Measurements from ENCODE around the gene BEAN1. TPM values are rescaled to one million over a fixed set of nuclear protein-coding genes. Genes with fewer than 3 reads are reported as not detected.
A peak's percentile ranks its signal among the peaks of the same experiment; 100 is the strongest.

The BEAN1 gene
- total RNA-seq, 2 donors from 2014 or later = 1.2 to 1.6 TPM

DNA sequence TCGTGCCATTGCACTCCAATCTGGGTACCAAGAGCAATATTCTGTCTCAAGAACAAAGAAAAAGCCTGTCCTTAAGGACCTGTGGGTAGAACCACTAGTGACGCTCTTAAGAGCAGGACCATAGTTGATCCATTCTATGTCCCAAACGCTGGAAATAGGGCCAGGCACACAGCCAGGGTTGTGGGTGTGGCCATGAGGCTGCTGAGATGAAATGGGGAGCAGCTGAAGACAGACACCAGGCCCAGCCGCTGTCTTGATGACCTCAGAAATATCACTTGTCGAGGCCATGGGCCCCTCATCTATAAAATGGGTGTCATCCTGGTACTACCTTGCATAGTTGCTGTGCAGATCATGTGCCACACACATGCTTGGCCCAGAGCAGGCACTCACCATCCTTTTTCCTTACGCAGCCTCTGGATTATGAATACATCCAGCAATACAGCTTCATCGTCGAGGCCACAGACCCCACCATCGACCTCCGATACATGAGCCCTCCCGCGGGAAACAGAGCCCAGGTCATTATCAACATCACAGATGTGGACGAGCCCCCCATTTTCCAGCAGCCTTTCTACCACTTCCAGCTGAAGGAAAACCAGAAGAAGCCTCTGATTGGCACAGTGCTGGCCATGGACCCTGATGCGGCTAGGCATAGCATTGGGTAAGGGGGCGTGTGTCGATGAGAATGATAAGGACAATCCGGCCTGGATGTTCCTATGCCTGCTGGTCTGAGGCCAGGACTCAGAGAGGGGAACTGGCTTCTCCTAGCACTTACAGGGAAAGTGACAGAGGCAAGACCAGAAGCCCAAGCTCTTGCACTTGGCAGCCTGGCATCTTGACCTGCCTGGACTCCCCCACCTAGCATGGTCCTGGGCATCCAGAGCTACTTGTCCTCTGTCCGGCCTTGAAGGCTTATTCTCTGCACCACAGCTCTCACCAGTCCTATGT, 35.1 kb upstream of the BEAN1 start:
- intact Hi-C loops (cut with DNase I) = no loop called here
- no peak for DNase-seq
- no peak for ATAC-seq

DNA sequence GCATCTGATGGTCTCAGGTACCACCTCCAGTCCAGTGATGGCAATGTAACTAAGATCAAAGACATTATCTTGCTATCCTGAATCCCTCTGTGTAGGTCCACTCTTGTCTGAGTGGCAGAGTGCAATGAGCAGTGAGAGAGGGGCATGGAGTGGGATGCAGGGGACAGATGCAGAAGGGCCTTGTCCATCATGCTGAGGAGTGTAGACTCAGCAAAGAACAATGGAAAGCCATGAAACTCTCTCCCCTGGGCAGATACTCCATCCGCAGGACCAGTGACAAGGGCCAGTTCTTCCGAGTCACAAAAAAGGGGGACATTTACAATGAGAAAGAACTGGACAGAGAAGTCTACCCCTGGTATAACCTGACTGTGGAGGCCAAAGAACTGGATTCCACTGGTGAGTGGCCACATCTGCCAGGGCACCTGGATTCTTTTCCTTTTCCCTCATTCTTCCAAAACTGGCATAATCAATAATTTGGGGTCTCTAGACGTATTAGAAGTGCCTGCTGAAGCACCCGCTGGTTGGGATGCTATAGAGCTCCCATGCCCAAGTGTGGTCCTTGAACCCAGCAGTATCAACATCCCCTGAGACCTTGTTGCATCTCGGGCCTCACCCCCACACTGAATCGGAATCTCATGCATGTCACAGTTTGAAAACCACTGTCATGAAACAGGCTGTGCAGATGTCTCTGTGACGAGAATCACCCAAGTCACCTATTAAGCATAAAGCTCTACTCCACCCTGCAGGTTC, 31.1 kb upstream of the BEAN1 start:
- ATAC-seq (no peak), DNase-seq (no peak)
- intact Hi-C loops (cut with DNase I) = no loop called here

DNA sequence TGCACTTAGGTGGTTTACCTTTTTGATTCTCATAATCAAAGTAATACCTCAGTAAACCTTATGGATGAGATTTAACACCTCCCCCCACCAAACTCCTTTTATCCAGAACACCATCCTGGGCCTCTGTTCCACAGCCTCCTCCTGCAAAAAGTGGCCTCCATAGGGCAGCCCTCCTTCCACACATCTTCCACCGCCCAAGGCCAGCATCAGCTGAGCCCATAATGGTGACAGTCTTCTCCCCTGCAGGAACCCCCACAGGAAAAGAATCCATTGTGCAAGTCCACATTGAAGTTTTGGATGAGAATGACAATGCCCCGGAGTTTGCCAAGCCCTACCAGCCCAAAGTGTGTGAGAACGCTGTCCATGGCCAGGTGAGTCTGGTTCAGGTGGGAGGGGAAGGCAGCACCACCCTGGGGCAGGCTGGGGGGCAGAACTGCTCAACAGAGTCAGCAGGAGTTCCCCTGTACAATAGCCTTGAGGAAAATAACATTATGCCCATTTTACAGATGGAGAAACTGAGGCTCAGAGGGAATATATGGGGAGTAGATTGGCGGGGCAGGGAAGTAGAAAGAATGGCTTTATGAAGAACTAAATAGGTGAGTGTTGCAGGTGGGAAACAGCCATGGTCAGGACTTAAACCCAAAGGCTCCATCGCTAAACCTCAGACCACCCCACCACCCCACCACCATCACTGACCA, 29.2 kb upstream of the BEAN1 start:
- intact Hi-C loops (cut with DNase I) = no loop called here
- no peak for ATAC-seq
- DNase-seq = no peak

DNA sequence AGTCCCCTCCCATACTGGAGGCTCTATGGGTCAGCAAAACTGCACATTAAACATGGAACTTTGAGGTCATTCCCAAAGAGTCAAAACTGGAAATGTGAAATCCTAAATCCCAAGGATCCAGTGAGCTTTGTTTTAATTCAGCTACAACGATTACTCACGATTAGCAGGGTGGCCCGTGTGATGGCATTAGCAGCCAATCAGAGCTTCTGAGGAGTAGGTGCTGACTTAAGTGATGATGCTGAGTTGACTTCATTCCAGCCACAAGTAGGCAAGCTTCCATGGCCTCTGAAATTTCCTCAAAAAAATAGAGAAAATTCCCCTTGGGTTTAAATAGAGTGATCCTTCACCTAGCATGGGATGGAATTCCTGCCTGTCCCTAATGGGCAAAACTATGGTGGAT, 28.1 kb upstream of the BEAN1 start:
- no peak for ATAC-seq
- intact Hi-C loops (cut with DNase I) = no loop called here
- DNase-seq = no peak

DNA sequence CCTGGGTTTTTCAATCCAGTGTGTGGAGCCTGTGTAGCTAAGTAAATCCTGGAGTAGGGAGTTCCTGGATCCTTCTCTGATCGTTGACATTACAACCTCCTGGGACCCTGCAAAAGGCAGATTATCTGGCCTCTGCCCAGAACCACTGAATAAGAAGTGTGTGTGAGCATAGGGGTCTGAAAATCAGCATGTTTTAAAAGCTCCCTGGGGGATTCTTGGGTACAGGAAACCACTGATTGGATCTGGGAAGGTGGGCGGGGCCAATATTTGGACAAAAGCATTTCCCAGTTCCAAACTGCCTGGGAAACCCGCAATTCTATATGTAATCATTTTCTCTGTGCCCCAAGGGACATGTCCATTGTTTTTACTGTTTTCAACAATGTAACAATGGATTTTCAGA, 27.2 kb upstream of the BEAN1 start:
- DNase-seq (peak; percentile 51), ATAC-seq (peak; percentile 27 to 32)
- intact Hi-C loops (cut with DNase I) = loop anchor here (10.0 kb wide), 1 partner anchor 205 kb away; the partner anchor contains the start of gene CMTM3 (in 2 of the 2)

DNA sequence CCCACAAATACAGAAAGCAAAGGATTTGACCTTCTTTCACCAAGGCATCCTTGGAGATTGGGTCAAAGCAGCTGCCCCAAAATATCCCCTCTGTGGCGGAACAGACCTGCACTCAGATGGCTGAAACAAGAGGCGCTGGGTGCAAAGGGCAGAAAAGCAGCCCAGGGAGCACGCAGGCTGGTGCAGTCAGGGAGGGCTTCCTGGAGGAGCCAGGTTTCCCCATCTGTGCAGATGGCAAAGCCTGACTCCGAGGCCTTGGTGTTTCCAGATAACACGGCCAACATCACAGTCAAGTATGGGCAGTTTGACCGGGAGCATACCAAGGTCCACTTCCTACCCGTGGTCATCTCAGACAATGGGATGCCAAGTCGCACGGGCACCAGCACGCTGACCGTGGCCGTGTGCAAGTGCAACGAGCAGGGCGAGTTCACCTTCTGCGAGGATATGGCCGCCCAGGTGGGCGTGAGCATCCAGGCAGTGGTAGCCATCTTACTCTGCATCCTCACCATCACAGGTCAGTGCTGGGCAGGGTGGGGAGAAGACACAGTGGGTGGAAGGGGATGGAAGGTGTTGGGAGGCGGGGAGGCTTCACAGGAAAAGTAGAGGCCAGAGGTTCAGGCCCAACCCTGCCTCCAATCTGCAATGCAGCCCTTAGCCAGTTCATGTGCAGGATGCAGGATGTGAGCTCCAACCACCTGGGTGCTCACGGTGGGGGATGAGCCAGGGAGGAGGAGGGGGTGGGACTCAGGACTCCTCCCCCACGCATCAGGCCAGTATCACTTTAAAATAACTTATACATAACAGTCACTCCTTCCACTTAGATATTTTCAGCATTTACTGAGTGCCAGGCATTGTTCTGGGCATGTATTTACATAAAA, 26.4 kb upstream of the BEAN1 start:
- ATAC-seq (no peak), DNase-seq (no peak)
- intact Hi-C loops (cut with DNase I) = loop anchor here (10.0 kb wide), 1 partner anchor 204 kb away; the partner anchor contains the start of gene CMTM3 (in 2 of the 2)

DNA sequence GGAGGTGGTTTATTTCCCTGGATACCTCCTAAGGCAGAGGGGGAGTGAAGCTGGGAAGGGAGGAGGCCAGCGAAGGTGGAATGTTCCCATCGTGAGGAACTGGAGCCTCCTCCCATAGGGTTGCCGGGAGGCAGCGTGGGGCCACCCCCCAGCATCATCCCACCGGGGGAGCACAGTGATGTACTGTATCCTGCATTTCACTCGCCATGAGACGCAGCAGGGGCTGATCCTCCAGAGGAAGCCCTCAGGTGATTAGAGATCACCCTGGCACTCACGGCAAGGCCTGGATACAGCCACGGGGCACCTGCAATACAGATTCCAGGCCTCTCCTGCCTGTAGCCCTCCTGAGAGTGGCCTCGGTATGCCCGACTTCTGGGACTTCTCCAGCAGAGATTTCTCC, 25.5 kb upstream of the BEAN1 start:
- intact Hi-C loops (cut with DNase I) = loop anchor here (10.0 kb wide), 1 partner anchor 203 kb away; the partner anchor contains the start of gene CMTM3 (in 2 of the 2)
- no peak for ATAC-seq
- DNase-seq = no peak

DNA sequence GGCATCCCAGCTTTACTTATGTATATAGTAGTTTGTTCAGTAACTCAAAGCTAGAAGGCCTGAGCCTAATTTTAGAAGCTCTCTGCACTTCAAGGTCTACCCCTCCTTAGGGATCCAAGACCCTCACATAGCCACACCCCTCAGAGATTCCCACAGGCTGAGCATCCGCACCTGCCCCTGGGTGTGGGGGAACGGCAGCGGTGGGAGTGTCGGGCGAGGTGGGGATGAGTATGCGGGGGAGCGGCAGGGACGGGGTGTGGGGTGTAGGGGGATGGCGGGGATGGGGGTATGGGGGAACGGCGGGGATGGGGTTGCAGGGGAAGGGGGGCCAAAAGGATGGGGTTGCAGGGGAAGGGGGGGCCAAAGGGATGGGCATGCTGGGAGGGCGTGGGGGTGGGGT, 24.9 kb upstream of the BEAN1 start:
- DNase-seq (no peak), ATAC-seq (no peak)
- intact Hi-C loops (cut with DNase I) = loop anchor here (10.0 kb wide), 1 partner anchor 203 kb away; the partner anchor contains the start of gene CMTM3 (in 2 of the 2)

DNA sequence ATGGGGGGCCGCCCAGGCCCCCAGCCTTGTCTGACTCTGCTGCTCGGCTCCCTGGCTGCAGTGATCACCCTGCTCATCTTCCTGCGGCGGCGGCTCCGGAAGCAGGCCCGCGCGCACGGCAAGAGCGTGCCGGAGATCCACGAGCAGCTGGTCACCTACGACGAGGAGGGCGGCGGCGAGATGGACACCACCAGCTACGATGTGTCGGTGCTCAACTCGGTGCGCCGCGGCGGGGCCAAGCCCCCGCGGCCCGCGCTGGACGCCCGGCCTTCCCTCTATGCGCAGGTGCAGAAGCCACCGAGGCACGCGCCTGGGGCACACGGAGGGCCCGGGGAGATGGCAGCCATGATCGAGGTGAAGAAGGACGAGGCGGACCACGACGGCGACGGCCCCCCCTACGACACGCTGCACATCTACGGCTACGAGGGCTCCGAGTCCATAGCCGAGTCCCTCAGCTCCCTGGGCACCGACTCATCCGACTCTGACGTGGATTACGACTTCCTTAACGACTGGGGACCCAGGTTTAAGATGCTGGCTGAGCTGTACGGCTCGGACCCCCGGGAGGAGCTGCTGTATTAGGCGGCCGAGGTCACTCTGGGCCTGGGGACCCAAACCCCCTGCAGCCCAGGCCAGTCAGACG, 24.4 kb upstream of the BEAN1 start:
- DNase-seq = no peak
- intact Hi-C loops (cut with DNase I) = loop anchor here (10.0 kb wide), 1 partner anchor 202 kb away; the partner anchor contains the start of gene CMTM3 (in 2 of the 2)

DNA sequence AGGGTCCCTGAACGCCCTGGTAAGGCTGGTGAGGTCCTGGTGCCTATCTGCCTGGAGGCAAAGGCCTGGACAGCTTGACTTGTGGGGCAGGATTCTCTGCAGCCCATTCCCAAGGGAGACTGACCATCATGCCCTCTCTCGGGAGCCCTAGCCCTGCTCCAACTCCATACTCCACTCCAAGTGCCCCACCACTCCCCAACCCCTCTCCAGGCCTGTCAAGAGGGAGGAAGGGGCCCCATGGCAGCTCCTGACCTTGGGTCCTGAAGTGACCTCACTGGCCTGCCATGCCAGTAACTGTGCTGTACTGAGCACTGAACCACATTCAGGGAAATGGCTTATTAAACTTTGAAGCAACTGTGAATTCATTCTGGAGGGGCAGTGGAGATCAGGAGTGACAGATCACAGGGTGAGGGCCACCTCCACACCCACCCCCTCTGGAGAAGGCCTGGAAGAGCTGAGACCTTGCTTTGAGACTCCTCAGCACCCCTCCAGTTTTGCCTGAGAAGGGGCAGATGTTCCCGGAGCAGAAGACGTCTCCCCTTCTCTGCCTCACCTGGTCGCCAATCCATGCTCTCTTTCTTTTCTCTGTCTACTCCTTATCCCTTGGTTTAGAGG, 23.5 kb upstream of the BEAN1 start:
- intact Hi-C loops (cut with DNase I) = loop anchor here (10.0 kb wide), 1 partner anchor 201 kb away; the partner anchor contains the start of gene CMTM3 (in 2 of the 2)
- ATAC-seq (no peak), DNase-seq (no peak)

More for the DNA sequence above, 24.4 kb upstream of the BEAN1 start:
- no peak for ATAC-seq

DNA sequence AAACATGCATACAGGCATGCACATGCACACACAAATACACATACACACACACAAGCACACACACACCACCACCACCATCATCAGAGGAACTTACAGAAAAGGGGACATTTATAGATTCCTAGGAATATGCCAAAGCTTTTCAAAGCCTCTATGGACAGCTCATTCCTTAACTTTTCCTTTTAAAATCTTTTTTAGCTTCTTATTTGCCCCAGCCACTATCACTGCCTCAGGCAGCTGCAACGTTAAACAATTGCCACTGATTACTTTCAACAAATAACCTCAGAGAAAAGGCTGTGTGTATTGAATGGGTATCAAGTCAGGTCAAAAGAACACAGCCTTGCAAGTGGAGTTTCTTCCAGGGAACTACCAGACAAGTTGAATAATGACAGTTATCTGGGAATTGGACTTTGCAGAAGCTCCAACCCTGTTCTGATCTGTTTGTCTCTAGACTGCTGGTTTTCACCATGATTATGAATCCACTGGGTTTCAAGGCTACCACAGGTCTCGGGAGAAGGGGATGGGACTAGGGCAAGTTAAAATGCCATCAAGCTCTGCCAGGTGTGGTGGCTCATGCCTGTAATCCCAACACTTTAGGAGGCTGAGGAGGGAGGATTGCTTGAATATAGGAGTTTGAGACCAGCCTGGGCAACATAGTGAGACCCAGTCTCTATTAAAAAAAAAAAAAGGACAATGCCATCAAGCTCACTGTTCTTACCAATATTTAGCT, 21.9 kb upstream of the BEAN1 start:
- DNase-seq (no peak), ATAC-seq (no peak)
- intact Hi-C loops (cut with DNase I) = loop anchor here (5.0 to 10.0 kb wide), 2 partner anchors 77 to 200 kb away; partner anchors contain the start of gene CMTM3 (in 2 of the 2)

DNA sequence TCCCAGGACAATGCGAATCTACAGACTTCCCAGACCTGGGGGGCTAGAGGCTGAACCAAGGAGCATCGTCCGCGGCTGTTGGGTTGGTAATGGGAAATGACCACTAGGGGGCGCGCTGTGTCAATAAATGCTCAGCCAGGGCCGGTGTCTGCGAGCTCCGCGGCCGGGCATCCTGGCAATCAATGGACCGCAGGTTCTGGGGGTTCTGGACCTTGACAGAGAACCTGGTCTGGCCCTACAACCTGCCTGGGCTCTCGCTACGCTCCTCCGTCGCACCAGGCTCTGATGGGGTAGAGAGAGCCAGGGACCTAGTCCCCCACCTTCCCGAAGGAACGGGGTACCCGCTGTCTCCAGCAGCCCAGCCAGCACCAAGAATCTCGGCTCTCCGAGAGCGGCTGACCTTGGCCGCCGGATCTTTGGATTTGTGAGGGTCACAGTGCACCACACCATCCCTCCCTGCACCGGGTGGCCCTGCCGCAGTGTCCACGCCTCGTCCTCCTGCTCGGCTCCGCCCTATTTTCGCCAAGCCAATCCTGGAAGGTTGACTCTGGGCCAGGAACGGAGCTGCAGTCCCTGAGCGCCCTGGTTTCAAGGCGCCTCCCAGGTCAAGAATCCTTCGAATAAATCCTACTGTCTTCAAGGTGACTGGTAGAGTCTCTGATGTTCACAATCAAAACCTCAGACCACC, 20.4 kb upstream of the BEAN1 start:
- peak; percentile 86 to 89 for ATAC-seq

DNA sequence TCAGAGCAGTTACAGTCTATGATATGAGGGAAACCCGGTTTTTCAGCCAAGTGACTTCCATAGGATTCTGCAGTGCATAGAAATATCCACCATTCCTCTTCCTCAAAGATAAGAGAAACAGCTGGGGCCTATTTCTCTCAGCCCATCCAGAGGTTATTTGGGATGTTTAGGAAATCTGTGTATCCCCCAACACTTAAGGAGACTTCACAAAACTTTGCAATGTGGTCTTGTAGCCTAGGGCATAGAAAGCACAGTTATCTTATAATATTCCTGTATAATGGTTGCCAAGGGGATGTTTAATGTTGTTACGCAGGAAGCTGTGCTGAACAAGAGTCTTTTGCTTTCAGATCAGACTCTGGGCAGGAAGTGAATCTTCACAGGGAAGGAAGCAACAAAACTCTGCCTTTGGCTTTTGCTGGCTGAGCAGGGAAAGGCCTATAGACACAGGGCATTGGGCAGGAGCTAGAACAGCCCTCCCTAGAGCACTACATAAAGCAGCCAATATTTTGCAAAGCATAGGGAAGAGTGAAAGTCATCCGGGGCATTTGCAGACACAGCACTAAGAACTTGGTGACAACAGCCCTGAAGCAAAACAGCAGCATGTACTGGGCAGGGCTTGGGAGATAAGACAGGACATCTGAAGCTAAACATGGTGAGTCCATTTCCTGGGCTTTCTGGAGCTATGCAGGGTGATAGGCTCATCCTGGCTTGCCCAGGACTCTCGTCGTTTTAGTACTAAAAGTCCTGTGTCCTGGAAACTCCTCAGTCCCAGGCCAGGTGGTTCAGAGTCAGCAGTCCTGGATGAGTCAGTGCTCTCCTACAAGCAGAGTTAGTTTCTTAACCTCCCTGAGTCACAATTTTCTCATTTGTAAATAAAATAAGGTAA, 18.7 kb upstream of the BEAN1 start:
- intact Hi-C loops (cut with DNase I) = loop anchor here (5.0 to 10.0 kb wide), 2 partner anchors 74 to 196 kb away; partner anchors contain the start of gene CMTM3 (in 2 of the 2)
- peak; percentile 62 to 71 for ATAC-seq

More for the DNA sequence above, 20.4 kb upstream of the BEAN1 start:
- peak; percentile 91 for DNase-seq
- intact Hi-C loops (cut with DNase I) = loop anchor here (1.0 to 10.0 kb wide), 3 partner anchors 76 to 198 kb away; partner anchors contain the start of gene CMTM3 (in 2 of the 2)

DNA sequence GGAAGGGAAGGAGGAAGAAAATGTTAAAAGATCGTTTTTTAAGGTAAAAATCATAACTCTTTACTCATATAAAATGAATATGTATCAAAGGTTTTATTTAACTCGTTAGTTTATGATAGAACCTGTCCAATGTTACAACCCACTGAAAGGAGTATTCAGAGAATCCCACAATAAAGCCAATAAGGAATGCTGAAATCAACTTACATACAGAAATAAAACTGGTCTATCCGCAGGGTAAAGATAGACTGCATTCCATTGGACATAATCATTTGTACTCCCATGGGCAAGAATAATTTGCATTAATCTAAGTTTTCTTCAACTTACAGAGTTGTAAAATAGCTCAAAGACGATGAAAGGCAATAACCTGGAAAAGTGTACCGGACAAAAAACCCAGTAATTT, 17.9 kb upstream of the BEAN1 start:
- no peak for DNase-seq
- intact Hi-C loops (cut with DNase I) = loop anchor here (5.0 to 10.0 kb wide), 2 partner anchors 73 to 196 kb away; partner anchors contain the start of gene CMTM3 (in 2 of the 2)
- no peak for ATAC-seq

More for the DNA sequence above, 18.7 kb upstream of the BEAN1 start:
- no peak for DNase-seq

DNA sequence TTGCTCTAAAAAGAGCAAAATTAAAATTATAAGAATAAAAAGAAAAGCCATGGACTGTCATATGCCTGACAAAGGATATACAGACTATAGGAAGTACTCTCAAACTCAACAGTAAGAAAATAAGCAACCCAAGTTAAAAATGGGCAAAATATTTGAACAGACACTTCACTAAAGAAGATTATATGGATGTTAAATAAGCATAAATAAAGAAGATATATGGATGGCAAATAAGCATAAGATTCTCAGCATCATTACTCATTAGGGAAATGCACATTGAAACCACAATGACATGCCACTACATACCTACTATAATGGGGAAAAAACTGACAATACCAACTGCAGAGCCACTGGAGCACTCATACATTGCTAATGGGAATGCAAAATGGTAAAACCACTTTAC, 14.9 kb upstream of the BEAN1 start:
- DNase-seq (no peak), ATAC-seq (no peak)
- intact Hi-C loops (cut with DNase I) = no loop called here
